NCI-H345 (cell line): ENCODE measurements around the gene INTS1.
"Not testable (repeated sequence)": the region's sequence is repeated elsewhere in the genome, so short reads cannot be mapped to it uniquely, and the experiment has no call there.

Experiments used
- DNase-seq: peaks from one replicate; lab custom pipeline; 2025; lab: John Stamatoyannopoulos, UW

Gene INTS1

GRCh38 chr7:1445341-1445740 is 58.8 kb downstream of the INTS1 start:
- no peak for DNase-seq

DNA sequence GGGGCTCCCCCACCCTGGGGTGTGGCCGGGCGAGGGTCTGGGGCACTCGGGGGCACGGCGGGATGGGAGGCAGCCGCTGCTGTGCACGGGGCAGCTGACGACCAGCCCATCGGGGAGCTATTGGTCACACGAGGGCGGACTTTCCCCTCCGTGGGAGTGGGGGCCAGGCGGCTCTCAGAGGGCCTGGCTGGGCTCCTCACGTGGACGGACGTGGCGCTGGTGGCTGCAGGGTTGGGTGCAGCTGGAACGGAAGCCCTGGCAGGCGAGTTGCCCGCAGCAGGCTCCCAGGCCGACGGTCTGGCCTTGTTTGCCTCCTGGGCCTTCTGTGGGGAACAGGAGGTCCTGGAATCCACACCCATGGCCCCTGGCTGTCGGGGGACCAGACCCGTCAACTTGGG is 59.3 kb downstream of the INTS1 start:
- DNase-seq, result no peak

- no peak for DNase-seq
These were observed 59.8 kb downstream of the INTS1 start for GRCh38 chr7:1444214-1444924.

DNA sequence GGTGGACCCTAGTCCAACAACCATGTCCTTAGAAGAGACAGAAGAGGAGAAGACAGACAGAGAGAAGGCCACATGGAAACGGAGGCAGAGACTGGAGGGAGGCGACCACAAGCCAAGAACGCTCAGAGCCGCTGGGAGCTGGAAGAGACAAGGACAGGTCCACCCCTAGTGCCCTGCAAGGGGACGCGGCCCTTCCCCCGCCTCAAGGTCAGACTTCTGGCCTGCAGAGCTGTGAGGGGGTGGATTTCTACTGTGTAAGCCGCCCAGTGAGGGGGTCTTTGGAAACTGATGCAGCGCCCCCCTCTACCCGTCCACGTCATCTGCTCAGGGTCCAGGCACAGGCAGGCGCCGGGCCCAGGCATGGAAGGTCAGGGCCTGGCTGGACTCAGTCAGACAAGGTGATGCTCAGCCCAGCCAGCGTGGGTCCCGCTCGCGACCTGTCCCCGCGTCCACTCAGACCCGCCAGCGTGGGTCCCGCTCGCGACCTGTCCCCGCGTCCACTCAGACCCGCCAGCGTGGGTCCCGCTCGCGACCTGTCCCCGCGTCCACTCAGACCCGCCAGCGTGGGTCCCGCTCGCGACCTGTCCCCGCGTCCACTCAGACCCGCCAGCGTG is 60.5 kb downstream of the INTS1 start:
- not testable (repeated sequence) for DNase-seq

DNA sequence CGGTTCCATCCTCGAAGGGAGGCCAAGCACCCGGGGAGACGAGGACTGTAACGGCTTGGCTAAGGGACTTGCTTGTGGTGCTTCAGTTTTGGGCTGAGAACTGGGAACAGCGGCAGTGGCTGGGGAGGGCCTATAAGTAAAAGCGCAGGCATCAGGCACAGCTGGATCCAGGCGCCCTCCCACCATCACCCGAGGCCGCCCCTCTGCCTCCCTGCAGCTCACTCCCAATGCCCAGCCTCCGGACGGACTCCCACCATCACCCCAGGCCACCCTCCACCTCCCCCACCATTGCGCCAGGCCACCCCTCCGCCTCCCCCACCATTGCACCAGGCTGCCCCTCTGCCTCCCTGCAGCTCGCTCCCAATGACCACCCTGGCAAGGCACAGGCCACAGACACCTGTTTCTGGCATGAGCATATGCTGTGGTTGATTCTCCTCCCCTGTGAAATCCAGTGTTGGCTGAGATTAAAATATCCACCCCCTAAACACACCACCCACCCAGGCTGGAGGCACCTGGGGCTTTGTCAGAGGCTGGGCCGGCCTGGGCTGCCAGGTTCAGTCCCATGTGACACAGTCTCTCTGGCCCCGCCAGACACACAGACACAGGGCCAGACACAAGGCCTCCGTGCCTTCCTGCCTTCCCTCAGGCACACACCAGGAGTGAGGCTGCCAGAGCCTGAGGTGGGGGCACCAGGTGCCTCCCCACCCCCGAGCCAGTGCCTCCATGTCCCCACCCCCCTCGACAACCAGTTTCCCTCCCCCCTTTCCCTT is 61.6 kb downstream of the INTS1 start:
- DNase-seq, result no peak

- no peak for DNase-seq
These were observed 62.4 kb downstream of the INTS1 start for GRCh38 chr7:1441615-1442354.

GRCh38 chr7:1440620-1441019 is 63.6 kb downstream of the INTS1 start:
- DNase-seq, result no peak

DNA sequence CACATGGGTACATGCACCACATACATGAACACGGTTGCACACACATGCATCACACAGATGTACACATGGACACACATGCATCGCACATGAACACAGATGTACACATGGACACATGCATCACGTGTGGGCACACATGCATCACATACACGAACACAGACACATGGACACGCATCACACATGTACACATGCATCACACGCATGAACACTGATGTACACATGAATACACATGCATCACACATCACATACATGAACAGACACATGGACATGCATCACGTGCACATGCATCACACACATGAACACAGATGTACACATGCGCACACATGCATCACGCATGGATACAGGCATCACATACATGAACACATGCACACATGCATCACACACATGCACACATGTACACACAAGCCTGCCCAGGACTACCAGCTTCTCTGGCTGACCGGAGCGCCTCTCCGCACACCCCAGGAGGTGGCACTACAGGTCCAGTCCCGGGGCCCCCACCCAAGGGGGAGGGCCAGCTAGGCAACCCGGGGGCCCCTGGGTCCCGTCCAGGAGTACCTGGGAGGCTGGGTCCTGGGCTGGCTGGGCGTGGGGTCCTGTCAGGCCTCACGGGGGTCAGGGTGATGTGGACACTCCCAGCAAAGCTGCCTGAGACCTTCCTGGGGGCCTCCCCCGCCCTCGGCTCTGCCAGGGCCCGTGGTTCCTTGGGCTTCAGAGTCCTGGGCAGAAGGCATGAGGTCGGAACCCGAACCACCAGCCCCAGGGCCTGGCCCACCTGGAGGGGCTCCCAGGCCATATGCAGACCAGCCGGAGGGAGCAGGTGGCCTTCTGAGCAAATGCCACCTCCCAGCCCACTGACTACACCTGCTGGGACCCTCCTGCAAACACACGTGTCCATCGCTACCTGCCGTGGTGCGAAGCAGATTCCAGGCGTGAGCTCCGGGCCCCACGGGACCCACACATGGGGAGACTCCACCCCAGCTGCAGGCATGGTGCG is 64.5 kb downstream of the INTS1 start:
- no peak for DNase-seq

GRCh38 chr7:1438821-1439220 is 65.4 kb downstream of the INTS1 start:
- DNase-seq, result no peak

GRCh38 chr7:1438208-1438607 is 66.0 kb downstream of the INTS1 start:
- DNase-seq, result no peak

DNA sequence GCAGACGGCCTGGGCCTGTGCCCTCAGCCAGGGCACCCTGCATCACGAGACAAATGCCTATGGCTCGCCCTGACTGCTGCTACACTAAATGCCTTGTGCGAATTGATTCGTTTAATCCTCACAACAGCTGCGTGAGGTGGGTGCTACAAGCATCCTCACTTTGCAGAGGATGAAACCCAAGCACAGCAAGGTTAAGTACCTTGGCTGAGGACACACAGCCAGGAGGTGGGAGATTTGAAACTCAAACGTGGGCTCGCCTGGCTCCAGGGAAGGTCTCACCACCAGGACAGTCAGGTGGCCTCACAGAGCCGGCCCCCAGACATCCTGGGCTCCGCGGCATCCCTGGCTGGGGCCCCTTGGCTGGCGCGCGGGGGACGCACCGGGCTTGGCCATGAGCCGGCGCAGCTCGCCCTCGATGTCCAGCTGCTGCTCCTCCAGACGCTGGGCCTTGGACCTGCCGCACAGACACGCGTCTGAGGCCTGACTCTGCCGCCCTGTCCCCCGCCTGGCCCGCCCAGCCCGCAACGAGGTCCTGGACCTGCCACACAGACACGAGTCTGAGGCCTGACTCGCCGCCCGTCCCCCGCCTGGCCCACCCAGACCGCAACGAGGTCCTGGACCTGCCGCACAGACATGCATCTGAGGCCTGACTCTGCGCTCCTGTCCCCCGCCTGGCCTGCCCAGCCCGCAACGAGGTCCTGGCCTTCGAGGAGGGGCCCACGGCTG is 66.9 kb downstream of the INTS1 start:
- no peak for DNase-seq

DNA sequence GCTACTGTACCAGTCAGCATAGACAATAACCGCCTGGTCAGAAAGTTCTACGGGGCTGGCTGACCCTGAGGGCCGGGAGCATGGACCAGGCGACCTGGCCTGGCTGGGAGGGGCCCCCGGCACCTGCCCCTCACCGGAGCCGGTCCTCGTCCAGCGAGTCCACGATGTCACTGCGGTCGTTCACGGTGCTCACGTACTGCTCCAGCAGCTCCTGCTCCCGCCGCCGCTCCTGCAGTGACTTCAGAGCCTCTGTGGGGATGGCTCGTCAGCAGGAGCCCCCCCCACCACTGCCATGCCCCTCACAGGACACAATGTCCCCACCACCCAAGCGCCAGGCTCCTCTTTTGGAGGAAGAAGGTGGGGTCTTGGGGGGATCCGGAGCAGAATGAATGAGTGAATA is 67.6 kb downstream of the INTS1 start:
- DNase-seq, result no peak

DNA sequence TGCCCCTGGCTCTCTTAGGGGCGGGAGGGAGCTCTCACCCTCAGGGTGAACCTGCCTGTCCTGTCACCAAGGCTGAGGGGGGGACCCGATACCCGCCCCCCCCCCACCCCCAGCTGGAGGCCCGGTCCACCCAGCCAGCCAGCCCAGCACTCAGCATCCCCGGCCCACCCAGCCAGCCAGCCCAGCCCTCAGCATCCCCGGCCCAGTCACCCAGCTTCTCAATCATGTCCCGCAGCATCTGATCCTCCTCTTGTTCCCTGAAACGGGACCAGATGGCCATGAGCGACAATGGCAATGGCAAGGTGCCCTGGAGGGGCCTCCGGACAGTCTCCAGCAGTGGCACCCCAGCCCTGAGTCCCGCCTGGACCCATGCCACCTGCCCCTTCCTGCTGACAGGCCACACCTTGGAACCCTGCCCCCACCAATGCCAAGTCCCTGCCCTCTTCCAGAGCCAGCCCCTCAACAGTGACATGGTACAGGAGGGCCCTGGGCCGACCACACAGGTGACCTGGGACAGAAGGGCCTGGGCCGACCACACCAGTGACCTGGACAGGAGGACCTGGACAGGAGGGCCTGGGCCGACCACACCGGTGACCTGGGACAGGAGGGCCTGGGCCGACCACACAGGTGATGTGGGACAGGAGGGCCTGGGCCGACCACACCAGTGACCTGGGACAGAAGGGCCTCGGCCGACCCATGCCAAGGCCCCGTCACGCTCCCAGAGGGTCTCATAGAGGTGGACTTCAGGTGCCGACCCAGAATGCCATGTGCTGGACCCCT is 69.1 kb downstream of the INTS1 start:
- DNase-seq, result no peak

DNA sequence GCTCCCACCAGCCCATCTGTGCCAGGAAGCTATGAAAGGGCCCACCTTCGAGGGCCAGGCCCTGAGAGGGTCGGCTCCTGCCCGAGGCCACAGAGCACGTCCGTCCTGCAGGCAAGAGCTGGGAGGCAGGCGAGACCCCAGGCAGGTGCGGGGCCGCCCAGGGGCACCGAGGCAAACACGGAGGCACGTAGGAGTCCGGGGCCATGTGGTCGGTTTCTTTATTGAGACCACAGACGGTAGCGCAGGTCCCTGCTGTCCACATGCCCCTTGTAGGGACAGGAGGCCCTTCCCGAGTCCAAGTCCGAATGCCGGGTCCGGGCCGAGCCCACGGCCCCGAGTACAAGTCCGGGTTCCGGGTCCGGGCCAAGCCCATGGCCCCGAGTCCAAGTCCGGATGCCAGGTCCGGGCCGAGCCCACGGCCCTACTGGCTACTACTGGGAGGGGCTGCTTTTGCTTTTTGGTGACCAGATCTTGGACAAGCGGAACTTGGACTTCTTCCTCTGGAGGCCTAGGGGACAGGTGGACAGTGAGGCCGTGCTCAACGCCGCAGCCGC is 69.9 kb downstream of the INTS1 start:
- DNase-seq, result no peak

DNA sequence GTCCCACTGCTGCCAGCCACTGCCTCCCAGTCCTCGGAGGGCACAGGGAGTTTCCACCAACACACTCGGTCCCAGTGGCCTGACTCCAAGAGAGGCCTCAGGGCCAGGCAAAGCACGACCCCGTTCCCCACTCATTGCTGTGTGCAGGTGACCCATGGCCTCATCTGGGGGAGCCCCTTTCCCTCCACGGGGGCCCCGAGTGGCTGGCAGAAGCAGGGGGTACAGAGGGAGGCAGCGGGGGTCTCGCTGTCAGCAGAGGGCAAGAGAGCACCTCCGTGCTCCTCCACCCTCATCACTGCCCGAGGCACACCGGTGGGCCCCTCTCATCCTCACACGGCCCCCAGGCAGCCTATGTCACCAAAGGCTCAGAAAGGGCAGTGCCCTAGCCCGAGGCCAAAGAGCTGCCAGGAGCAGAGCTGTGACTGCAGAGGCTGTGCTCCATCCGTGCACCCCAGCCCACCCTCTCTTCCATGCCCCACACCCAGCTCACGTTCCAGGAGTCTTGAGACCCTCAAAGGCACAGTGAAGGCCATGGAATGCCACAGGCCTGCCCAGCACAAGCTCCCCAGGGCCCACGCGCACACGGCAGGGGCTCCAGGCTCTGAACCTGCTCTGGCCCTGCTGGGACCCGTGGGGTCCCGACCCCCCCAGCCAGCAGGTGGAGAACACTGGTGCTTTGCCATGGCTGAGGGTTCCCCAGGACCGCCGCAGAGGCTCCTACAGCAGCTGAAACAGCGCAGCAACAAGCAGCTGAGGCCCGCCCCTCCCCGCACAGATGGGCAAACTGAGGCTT is 70.9 kb downstream of the INTS1 start:
- DNase-seq, result no peak

DNA sequence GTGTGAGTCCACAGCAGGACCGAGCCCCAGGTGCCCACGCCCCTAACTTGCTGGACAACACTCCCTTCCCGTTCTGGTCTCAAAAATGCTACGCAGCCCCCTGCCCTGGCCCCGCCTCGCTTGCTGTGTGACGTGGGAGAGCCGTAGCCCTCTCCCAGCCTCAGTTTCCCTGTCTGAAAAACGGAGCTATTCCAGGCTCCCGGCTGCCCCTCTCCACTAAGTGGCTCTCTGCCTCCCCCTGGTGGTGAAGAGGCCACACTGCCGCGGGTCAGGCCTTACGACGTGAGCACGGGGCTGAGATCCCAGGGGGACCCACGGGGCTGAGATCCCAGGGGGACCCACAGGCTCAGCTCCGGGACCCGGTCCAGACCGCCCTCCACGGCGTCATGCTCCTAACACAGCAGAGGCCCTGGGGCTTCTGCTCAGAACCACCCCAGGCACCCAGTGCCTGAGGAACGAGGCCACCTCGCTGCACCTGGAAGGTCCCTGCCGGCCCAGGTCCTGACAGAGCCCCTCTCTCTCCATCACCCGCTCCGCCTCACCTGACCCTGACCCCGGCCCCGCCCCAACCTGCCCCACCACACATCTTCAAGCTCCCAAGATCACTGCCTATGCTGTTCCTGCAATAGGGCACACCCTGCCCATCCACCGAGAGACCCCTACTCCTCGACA is 71.6 kb downstream of the INTS1 start:
- DNase-seq, result peak; percentile 73

DNA sequence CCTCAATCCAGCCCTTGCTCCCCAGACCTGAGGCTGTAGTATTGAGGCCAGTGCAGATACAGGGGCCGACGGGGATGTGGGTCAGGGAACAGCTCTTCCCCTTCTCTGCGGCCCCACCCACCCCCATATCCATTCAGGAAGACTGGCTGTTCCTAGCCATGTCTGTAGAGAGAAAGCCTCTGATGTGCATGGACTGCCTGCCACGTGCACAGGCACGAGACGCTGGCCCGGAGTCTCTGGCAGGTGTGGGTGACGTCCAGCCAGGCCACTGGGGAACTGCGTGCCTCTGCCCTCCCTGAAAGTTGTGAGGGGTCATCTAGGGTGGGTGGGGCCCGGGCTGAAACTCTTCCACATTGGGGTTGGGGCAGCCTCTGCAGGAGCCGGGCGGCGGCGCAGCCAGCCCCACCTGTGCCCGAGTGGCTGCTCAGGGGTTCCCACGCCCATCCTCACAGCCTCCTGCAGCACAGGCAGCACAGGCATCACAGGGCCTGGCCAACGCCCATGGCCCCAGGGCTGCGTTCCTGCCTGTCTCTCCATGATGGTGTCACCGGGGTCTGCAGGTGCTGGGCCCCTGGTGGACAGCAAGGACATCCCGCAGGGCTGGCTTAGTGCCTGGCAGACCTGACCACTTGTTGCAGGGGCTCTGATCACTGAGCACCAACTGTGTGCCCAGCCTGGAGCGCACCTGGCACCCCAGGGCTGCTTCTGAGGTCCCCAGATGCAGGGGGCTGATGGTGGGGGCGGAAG is 72.4 kb downstream of the INTS1 start:
- peak; percentile 33 for DNase-seq
